GM06990 (cell line): ENCODE measurements around the gene RBMS1.

Experiments used
- DNase-seq: peaks from one replicate; pipeline ENCODE4 v3.0.0-alpha.2; 2011; ENCODE audit not compliant: insufficient read length; ENCODE audit errors: extremely low read depth
- H3K27me3 ChIP-seq: replicated peaks from 2 replicates; pipeline ENCODE4 v1.6.0; 2011; ENCODE audit warnings: low read length; ENCODE audit not compliant: control insufficient read depth, insufficient read depth
- H3K36me3 ChIP-seq: 2 replicates; pipeline ENCODE4 v1.5.1; 2011; ENCODE audit warnings: low read length; ENCODE audit not compliant: control insufficient read depth, insufficient read depth
- H3K4me3 ChIP-seq: replicated peaks from 2 replicates; pipeline ENCODE4 v1.5.1; 2011; ENCODE audit warnings: low read depth, mild to moderate bottlenecking, control low read depth, low read length
- TF ChIP-seq, protein P1 (sequence below): IDR thresholded peaks from 2 replicates; pipeline ENCODE4 v1.5.1; 2011; ENCODE audit warnings: low read length, control low read depth, mild to moderate bottlenecking, inconsistent platforms; ENCODE audit not compliant: insufficient read depth, poor library complexity, severe bottlenecking

The RBMS1 gene

DNA sequence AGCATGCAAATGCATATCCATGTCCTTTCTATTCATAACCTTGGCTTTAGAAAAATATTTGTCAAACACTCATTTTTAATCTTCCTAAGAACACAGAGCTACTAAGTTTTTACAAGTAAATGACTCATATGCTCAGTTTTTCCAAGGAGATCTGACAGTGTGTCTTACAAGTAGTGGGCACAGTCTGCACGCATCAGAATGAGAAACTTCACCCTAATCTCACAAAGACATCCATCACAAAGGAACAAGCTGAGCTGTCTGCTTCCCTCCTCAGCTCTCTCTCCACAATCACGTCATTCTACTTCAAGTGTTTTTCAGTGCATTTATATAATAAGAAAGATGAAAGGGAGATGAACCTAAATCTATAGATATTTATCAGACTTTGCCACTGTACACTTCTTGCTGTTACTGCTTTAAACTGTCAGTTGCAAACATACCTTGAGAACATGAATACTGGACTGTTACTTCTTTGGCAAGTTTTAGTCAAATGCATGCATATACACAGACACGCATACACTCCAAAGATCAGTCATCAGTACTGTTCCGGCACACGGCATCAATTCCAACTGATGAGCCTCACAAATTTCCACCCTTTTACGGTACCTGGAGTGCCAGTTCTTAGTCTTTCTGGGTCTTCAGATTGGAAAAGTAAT is 75.7 kb downstream of the RBMS1 start:
- no peak for DNase-seq
- TF ChIP-seq, protein P1, sequence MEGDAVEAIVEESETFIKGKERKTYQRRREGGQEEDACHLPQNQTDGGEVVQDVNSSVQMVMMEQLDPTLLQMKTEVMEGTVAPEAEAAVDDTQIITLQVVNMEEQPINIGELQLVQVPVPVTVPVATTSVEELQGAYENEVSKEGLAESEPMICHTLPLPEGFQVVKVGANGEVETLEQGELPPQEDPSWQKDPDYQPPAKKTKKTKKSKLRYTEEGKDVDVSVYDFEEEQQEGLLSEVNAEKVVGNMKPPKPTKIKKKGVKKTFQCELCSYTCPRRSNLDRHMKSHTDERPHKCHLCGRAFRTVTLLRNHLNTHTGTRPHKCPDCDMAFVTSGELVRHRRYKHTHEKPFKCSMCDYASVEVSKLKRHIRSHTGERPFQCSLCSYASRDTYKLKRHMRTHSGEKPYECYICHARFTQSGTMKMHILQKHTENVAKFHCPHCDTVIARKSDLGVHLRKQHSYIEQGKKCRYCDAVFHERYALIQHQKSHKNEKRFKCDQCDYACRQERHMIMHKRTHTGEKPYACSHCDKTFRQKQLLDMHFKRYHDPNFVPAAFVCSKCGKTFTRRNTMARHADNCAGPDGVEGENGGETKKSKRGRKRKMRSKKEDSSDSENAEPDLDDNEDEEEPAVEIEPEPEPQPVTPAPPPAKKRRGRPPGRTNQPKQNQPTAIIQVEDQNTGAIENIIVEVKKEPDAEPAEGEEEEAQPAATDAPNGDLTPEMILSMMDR, result no peak
- Histone ChIP-seq H3K27me3 (no peaks in the 10 kb centered on the region), H3K36me3 (no peaks in the 10 kb centered on the region), H3K4me3 (no peak overlapping the region)

DNA sequence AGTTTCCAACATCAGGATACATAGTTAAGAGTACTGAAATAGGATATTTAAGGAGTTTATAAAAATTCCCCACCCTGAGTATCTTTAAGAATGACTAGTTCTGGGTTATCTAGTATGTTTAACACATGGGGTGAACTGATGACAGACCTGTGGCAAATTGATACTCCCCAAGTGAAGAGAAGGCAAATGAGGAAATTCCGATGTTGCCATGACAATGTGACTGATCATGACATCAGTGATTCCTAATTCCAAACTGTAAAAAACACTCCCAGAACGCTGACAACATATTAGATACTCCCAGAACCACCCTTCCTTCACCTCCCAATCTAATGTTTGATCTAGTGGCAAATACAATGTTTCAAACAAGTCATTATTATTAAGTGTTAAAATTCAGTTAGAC is 77.6 kb downstream of the RBMS1 start:
- Histone ChIP-seq H3K36me3 (no peaks in the 10 kb centered on the region), H3K27me3 (no peaks in the 10 kb centered on the region; the same call in 1 of the 2 replicates), H3K4me3 (no peak overlapping the region)
- TF ChIP-seq, protein P1, result no peak
- no peak for DNase-seq

DNA sequence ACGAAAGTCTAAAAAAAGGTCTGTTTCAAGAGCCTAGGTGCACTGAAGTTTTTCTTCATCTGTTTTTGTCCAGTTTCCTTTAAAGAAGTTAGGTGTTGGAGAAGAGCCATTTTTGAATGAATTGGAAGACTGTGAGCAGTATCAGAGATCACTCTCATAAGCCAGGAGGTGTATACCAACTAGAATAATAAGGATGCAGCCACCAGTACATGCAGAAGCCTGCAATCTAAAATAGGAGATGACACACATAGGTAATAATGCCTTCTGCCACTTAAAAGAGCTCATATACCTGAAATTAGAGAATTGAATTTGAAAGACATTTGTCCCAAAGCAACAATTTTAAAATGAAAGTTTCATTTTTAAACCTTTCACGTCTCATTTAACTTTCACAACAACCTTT is 81.7 kb downstream of the RBMS1 start:
- TF ChIP-seq, protein P1, result no peak
- H3K36me3 ChIP-seq, result no peaks in the 10 kb centered on the region
- no peak for DNase-seq
- no peaks in the 10 kb centered on the region; the same call in 1 of the 2 replicates for H3K27me3 ChIP-seq
- H3K4me3 ChIP-seq, result no peak overlapping the region

DNA sequence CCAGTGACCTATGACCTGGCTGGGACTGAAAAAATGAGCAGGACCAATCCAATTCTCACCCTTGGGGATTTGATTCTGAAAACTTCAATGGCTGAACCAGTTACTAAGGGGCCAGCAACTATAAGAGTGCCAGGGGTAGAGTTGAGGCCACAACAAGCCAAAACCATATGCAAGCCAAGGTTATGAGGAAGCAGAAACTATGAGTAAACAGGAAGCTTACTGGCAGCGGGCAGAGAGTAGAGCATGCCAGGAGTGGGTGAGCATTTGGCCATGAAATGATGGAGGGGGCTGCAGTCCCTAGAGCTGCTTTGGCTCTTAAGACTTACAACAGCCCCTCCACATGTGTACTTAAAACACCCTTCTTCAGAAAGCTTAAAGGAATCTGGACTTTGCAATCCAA is 82.4 kb downstream of the RBMS1 start:
- H3K4me3 ChIP-seq, result no peak overlapping the region
- no peaks in the 10 kb centered on the region for H3K36me3 ChIP-seq
- TF ChIP-seq, protein P1, result no peak
- H3K27me3 ChIP-seq, result no peaks in the 10 kb centered on the region; the same call in 1 of the 2 replicates
- DNase-seq, result no peak

DNA sequence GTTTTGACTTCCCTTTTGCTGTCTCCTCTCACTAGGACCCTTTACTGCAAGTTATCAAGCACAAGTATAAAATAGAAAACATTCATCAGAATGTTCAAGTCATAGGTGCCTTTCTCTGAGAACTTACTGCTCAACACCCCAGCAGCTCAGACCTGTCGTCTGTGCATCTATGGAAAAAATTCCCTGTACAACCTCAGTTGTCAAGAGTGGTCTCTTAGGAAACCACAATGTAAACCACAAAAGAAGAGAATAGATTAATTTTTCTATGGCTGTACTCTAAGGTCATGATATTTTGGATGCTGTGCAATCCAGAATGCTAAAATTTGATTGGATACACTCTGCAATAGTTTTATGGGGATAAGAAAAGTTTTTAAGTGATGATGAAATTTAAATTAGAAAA is 84.1 kb downstream of the RBMS1 start:
- no peak for DNase-seq
- Histone ChIP-seq H3K27me3 (no peaks in the 10 kb centered on the region; the same call in 1 of the 2 replicates), H3K4me3 (no peak overlapping the region), H3K36me3 (no peaks in the 10 kb centered on the region)
- TF ChIP-seq, protein P1, result no peak

DNA sequence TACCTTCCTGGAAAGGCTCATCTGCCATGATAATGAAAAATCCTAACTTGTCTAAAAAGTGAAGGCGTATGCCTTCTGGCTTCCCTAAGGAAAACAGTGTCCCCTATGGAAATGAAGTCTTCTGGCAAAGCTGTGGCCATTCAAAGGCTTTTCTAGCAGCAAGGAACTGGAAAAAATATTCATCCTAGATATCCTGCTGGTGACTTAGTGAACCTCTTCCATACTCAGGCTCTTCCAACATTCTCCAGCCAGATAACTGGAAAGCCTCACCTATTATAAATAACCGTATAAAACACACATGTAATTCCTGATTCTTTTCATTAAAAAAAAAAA is 84.7 kb downstream of the RBMS1 start:
- H3K36me3 ChIP-seq, result no peaks in the 10 kb centered on the region
- H3K4me3 ChIP-seq, result no peak overlapping the region
- no peaks in the 10 kb centered on the region; the same call in 1 of the 2 replicates for H3K27me3 ChIP-seq
- TF ChIP-seq, protein P1, result no peak
- no peak for DNase-seq
